Nephron progenitor cell (in vitro differentiated cells): Measurements from ENCODE around the gene KIT.
A peak's percentile ranks its signal among the peaks of the same experiment; 100 is the strongest.

Experiments used
- DNase-seq: peaks from one replicate; pipeline ENCODE4 v3.0.0; 2021
- H3K27ac Mint-ChIP-seq: 2 replicates; pipeline ENCODE4 v1.8.0; 2021; ENCODE audit warnings: mild to moderate bottlenecking, moderate library complexity, mixed read lengths
- H3K27me3 Mint-ChIP-seq: 2 replicates; pipeline ENCODE4 v1.8.0; 2021; ENCODE audit warnings: mild to moderate bottlenecking, low read depth, mixed read lengths; ENCODE audit not compliant: poor library complexity
- H3K36me3 Mint-ChIP-seq: 2 replicates; pipeline ENCODE4 v1.8.0; 2021; ENCODE audit warnings: low read depth, mixed read lengths
- H3K4me1 Mint-ChIP-seq: 2 replicates; pipeline ENCODE4 v1.8.0; 2021; ENCODE audit warnings: mixed read lengths
- H3K4me3 Mint-ChIP-seq: 2 replicates; pipeline ENCODE4 v1.8.0; 2021; ENCODE audit warnings: mild to moderate bottlenecking, moderate library complexity, mixed read lengths
- H3K9me3 Mint-ChIP-seq: 2 replicates; pipeline ENCODE4 v1.8.0; 2021; ENCODE audit warnings: mild to moderate bottlenecking, moderate library complexity, mixed read lengths
- CTCF ChIP-seq: fragments of 200-600 bp; sonication (generic); IDR thresholded peaks from 2 replicates; pipeline ENCODE4 v1.5.0; 2021; ENCODE audit warnings: antibody characterized with exemption

KIT gene

GRCh38 chr4:54675721-54676461, 18.1 kb downstream of the KIT start:
- peak overlapping the region; percentile 36 for H3K27ac Mint-ChIP-seq
- peaks cover 28% of the 10 kb centered on the region for H3K4me1 Mint-ChIP-seq
- H3K27me3 Mint-ChIP-seq: peaks cover 4% of the 10 kb centered on the region
- no peak for DNase-seq
- no peak for TF ChIP-seq CTCF
- H3K4me3 Mint-ChIP-seq: no peak overlapping the region
- H3K36me3 Mint-ChIP-seq: peaks cover 16% of the 10 kb centered on the region
- peaks cover 13% of the 10 kb centered on the region for H3K9me3 Mint-ChIP-seq

GRCh38 chr4:54676658-54677057, 18.9 kb downstream of the KIT start:
- Mint-ChIP-seq H3K36me3 (peaks cover 22% of the 10 kb centered on the region), H3K4me3 (no peak overlapping the region), H3K27ac (no peak overlapping the region), H3K4me1 (peaks cover 35% of the 10 kb centered on the region), H3K9me3 (peaks cover 13% of the 10 kb centered on the region), H3K27me3 (peaks cover 4% of the 10 kb centered on the region)
- DNase-seq: no peak
- TF ChIP-seq CTCF: no peak

- Mint-ChIP-seq H3K27ac (no peak overlapping the region), H3K4me1 (peaks cover 35% of the 10 kb centered on the region), H3K9me3 (peaks cover 13% of the 10 kb centered on the region), H3K4me3 (no peak overlapping the region), H3K36me3 (peaks cover 19% of the 10 kb centered on the region), H3K27me3 (peaks cover 4% of the 10 kb centered on the region)
- no peak for TF ChIP-seq CTCF
- no peak for DNase-seq
Observed at GRCh38 chr4:54677416-54677815, 19.7 kb downstream of the KIT start.

- peaks cover 11% of the 10 kb centered on the region for H3K9me3 Mint-ChIP-seq
- no peak for TF ChIP-seq CTCF
- no peak overlapping the region for H3K27ac Mint-ChIP-seq
- H3K4me1 Mint-ChIP-seq: peaks cover 35% of the 10 kb centered on the region
- DNase-seq: no peak
- H3K36me3 Mint-ChIP-seq: peaks cover 18% of the 10 kb centered on the region
- H3K4me3 Mint-ChIP-seq: no peak overlapping the region
- H3K27me3 Mint-ChIP-seq: peaks cover 4% of the 10 kb centered on the region
Observed at GRCh38 chr4:54677853-54678650, 20.3 kb downstream of the KIT start.

GRCh38 chr4:54678826-54679225, 21.1 kb downstream of the KIT start:
- peaks cover 5% of the 10 kb centered on the region for H3K9me3 Mint-ChIP-seq
- H3K4me1 Mint-ChIP-seq: peaks cover 35% of the 10 kb centered on the region
- H3K27me3 Mint-ChIP-seq: peaks cover 4% of the 10 kb centered on the region
- H3K4me3 Mint-ChIP-seq: no peak overlapping the region
- H3K36me3 Mint-ChIP-seq: peaks cover 14% of the 10 kb centered on the region
- peak overlapping the region; percentile 54 for H3K27ac Mint-ChIP-seq
- no peak for DNase-seq
- TF ChIP-seq CTCF: no peak
